GM12878 (cell line): ENCODE data around the gene PTK7. TPM values are rescaled to one million over a fixed set of nuclear protein-coding genes. Genes with fewer than 3 reads are reported as not detected.

Source experiments
- ATAC-seq: fragments of 200-7000 bp; cut with Tn5 transposase; 3 replicates; pipeline ENCODE4 v1.9.1; 2020; ENCODE audit warnings: mild to moderate bottlenecking, moderate library complexity
- BruUV-seq: library from RNA; stranded (reverse); fragments of 400-500 nt; replicated peaks from 2 replicates; lab custom pipeline; 2021; lab: Mats Ljungman, UMichigan
- CTCF ChIA-PET: fragments of 300-600 bp; sonication (Branson Sonifier 250); formaldehyde crosslinking; extraction: SDS; loops from one replicate; lab custom pipeline; 2021; ENCODE audit warnings: inconsistent platforms; lab: Yijun Ruan, JAX
- POLR2A ChIA-PET: fragments of 350-600 bp; formaldehyde crosslinking; extraction: SDS; loops from one replicate; lab custom pipeline; 2021; ENCODE audit warnings: inconsistent platforms; lab: Charles Lee
- RAD21 ChIA-PET: fragments of 300-600 bp; sonication (Branson Sonifier 250); formaldehyde crosslinking; loops from one replicate; lab custom pipeline; 2023; ENCODE audit warnings: antibody characterized with exemption; ENCODE audit not compliant: unreplicated experiment; lab: Charles Lee
- SMC1A ChIA-PET: fragments of 300-600 bp; sonication (Branson Sonifier 250); formaldehyde crosslinking; loops from one replicate; lab custom pipeline; 2023; ENCODE audit not compliant: unreplicated experiment, uncharacterized antibody; lab: Charles Lee
- DNase-seq: peaks from one replicate; pipeline ENCODE4 v3.0.0-alpha.2; 2011; ENCODE audit warnings: low read depth, low spot score
- FAIRE-seq: peaks from 3 replicates; lab custom pipeline; 2011; peaks lifted over from hg19 to GRCh38; lab: Jason Lieb, UNC
- H2AFZ ChIP-seq: 2 replicates; pipeline ENCODE4 v1.6.0; 2011; ENCODE audit warnings: low read depth, low read length, control low read depth; ENCODE audit not compliant: control insufficient read depth
- H3K27ac ChIP-seq: 2 replicates; pipeline ENCODE4 v1.5.1; 2011; ENCODE audit warnings: control low read depth; ENCODE audit not compliant: control insufficient read depth, insufficient read depth
- H3K27me3 ChIP-seq, 2 experiments: replicated peaks in 1 of 2; 2 replicates each; pipeline versions ENCODE4 v1.6.0 to v1.6.1; 2011; ENCODE audit warnings: low read length in 1 of 2; ENCODE audit not compliant: control insufficient read depth in 2 of 2, insufficient read depth in 2 of 2
- H3K36me3 ChIP-seq, 2 experiments: 2 replicates each; pipeline ENCODE4 v1.5.1; 2011; ENCODE audit warnings: low read length in 1 of 2; ENCODE audit not compliant: control insufficient read depth in 2 of 2, insufficient read depth in 2 of 2
- H3K4me1 ChIP-seq: 2 replicates; pipeline ENCODE4 v1.6.1; 2011; ENCODE audit warnings: mild to moderate bottlenecking, low read length, moderate library complexity, mixed read lengths; ENCODE audit not compliant: control insufficient read depth, insufficient read depth
- H3K4me2 ChIP-seq: 2 replicates; pipeline ENCODE4 v1.6.0; 2011; ENCODE audit warnings: control low read depth; ENCODE audit not compliant: control insufficient read depth, insufficient read depth
- H3K4me3 ChIP-seq: fragments of 200-600 bp; sonication (generic); 2 replicates; pipeline ENCODE4 v1.5.1; 2016
- H3K79me2 ChIP-seq: 2 replicates; pipeline ENCODE4 v1.6.0; 2011; ENCODE audit warnings: low read length; ENCODE audit not compliant: control insufficient read depth, insufficient read depth
- H3K9ac ChIP-seq: 2 replicates; pipeline ENCODE4 v1.8.0; 2011; ENCODE audit warnings: low read length, control low read depth, mixed read lengths; ENCODE audit not compliant: control insufficient read depth, insufficient read depth
- H3K9me3 ChIP-seq: replicated peaks from 3 replicates; pipeline ENCODE4 v1.5.1; 2011; ENCODE audit warnings: mild to moderate bottlenecking, low read length; ENCODE audit not compliant: control insufficient read depth, insufficient read depth
- H4K20me1 ChIP-seq: 2 replicates; pipeline ENCODE4 v1.6.0; 2011; ENCODE audit not compliant: control insufficient read depth, insufficient read depth
- BHLHE40 ChIP-seq, 2 experiments: fragments of 450-650 bp in 1 of 2; IDR thresholded peaks; 2 replicates each; pipeline ENCODE4 v1.6.1; 2011 to 2017; ENCODE audit warnings: low read depth in 2 of 2, borderline replicate concordance in 1 of 2, improper control_type of control experiment in 1 of 2, low read length in 1 of 2, mild to moderate bottlenecking in 1 of 2
- CBX3 ChIP-seq: fragments of 200-600 bp; sonication (generic); IDR thresholded peaks from 2 replicates; pipeline ENCODE4 v1.6.1; 2016; ENCODE audit warnings: low read depth, borderline replicate concordance
- CEBPB ChIP-seq, 2 experiments: fragments of 150-350 bp in 1 of 2; IDR thresholded peaks; 2 replicates each; pipeline ENCODE4 v1.6.1; 2012 to 2014; ENCODE audit warnings: low read depth in 2 of 2, low read length in 2 of 2, borderline replicate concordance in 1 of 2, inconsistent platforms in 1 of 2
- NFIC ChIP-seq: IDR thresholded peaks from 2 replicates; pipeline ENCODE4 v1.6.1; 2012; ENCODE audit warnings: low read depth, mild to moderate bottlenecking, inconsistent platforms, low read length, moderate library complexity
- NRF1 ChIP-seq: conservative IDR thresholded peaks from 2 replicates; pipeline ENCODE4 v1.6.1; 2011; ENCODE audit warnings: mild to moderate bottlenecking, low read depth, low read length, improper control_type of control experiment
- RBBP5 ChIP-seq: fragments of 200-600 bp; sonication (generic); conservative IDR thresholded peaks from 2 replicates; pipeline ENCODE4 v1.6.1; 2016
- SMC3 ChIP-seq: IDR thresholded peaks from 2 replicates; pipeline ENCODE4 v1.6.1; 2011; ENCODE audit warnings: low read length, improper control_type of control experiment, borderline replicate concordance
- SREBF1 ChIP-seq: IDR thresholded peaks from 2 replicates; pipeline ENCODE4 v1.6.1; 2012; ENCODE audit warnings: mild to moderate bottlenecking, low read length
- SUPT20H ChIP-seq: IDR thresholded peaks from 2 replicates; pipeline ENCODE4 v1.6.1; 2011; ENCODE audit warnings: low read depth, mild to moderate bottlenecking, low read length, moderate library complexity, borderline replicate concordance; ENCODE audit not compliant: control insufficient read depth
- WGBS: methylation state at CpG from one replicate; pipeline ENCODE4 v1.1.6; 2016; ENCODE audit warnings: low lambda C conversion rate; ENCODE audit not compliant: insufficient replicate concordance, insufficient coverage; ENCODE audit errors: missing lambda C conversion rate; 5-methylcytosine and 5-hydroxymethylcytosine counted together
- in situ Hi-C: fragments of 300-500 bp; cut with MboI; formaldehyde crosslinking; loops from 9 replicates; pipeline ENCODE4 v1.14.3; 2018; ENCODE audit warnings: mixed read lengths
- intact Hi-C: fragments of 100-400 bp; cut with micrococcal nuclease; formaldehyde crosslinking; loops from one replicate; pipeline ENCODE4 v1.14.2; 2022; ENCODE audit not compliant: unreplicated experiment
- polyA plus RNA-seq, 11 experiments: library from polyadenylated mRNA; depleted of rRNA in 4 of 11; unstranded in 6 of 11; stranded (reverse) in 5 of 11; fragments of >200 nt; fragmentation: Nextera tagmentation in 4 of 11; fragmentation: Illumina TruSeq in 1 of 11; extraction: Ambion mirVana in 4 of 11; extraction: Trizol in 1 of 11; gene quantifications; 1 replicate in 1 of 11; 2 replicates in 10 of 11; pipeline versions ENCODE4 v1.2.1 to v1.2.3, GENCODE V29; 2011 to 2016; ENCODE audit warnings: inconsistent platforms in 2 of 11, missing spikeins in 2 of 11, low read depth in 1 of 11
- total RNA-seq, 4 experiments: library from RNA; depleted of rRNA in 3 of 4; stranded (reverse); fragments of >200 nt in 3 of 4; fragmentation: Illumina TruSeq in 1 of 4; extraction: Trizol in 1 of 4; gene quantifications; 2 replicates each; pipeline versions ENCODE4 v1.2.1 to v1.2.3, GENCODE V29; 2013 to 2021
- TF ChIP-seq, protein P1 (sequence below), 3 experiments: IDR thresholded peaks in 2 of 3; conservative IDR thresholded peaks in 1 of 3; 2 replicates each; pipeline ENCODE4 v1.5.1; 2011; ENCODE audit warnings: low read depth in 3 of 3, low read length in 3 of 3, mild to moderate bottlenecking in 3 of 3, control low read depth in 2 of 3, moderate library complexity in 2 of 3, inconsistent platforms in 1 of 3, mixed read lengths in 1 of 3; ENCODE audit not compliant: control insufficient read depth in 2 of 3, insufficient read depth in 1 of 3; ENCODE audit errors: extremely low read depth in 1 of 3
- TF ChIP-seq, protein P2 (sequence below): IDR thresholded peaks from 2 replicates; pipeline ENCODE4 v1.6.1; 2012; ENCODE audit warnings: low read depth, low read length, improper control_type of control experiment
- TF ChIP-seq, protein P3 (sequence below): IDR thresholded peaks from 2 replicates; pipeline ENCODE4 v1.6.1; 2012; ENCODE audit warnings: low read length, inconsistent platforms

The PTK7 gene
- total and polyA plus RNA-seq, 10 of the 15 experiments (the other 5 are each of a cell fraction or from before 2014, with no cell fraction given), result 0.18 to 14.4 (median 3.3) TPM; not detected in 1

DNA sequence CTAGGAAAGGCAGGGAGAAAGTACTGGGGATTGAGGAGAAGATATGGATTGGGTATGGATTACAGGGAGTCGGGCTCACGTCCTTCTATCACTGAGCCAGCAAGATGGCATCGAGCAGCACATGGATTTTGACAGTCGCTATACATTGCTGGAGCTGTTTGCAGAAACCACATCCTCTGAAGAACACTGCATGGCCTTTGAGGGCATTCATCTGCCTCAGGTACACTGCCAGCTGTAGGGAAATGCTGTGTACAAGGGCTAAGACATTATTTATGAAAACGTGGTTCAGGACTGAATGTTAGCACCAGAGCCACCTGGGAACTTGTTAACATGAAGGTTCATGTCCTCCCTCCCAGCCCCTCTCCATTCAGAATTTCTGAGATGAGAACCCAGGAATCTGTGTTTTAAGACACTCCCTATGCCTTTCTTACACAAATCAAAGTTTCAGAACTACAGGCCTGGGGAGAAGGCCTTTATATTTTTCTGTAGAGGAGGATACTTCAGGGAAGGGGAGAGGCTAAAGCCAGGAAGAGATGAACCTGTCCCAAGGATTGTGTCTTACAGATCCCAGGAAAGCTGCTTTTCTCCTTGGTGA lies 109.4 kb downstream of the PTK7 start:
- no peaks in the 10 kb centered on the region; the same call in 2 of the 3 replicates for H3K9me3 ChIP-seq
- ATAC-seq, result no peak
- H2AFZ ChIP-seq, result no peak overlapping the region
- no peak for TF ChIP-seq RBBP5
- POLR2A ChIA-PET, result interaction anchor here (0.6 to 1.1 kb wide), 2 partner anchors 9 to 10 kb away, joined by 3 read pairs; no protein-coding TSS in a partner anchor
- no peaks in the 10 kb centered on the region for H4K20me1 ChIP-seq
- H3K27me3 ChIP-seq, result no peaks in the 10 kb centered on the region
- H3K27ac ChIP-seq, result no peak overlapping the region
- RAD21 ChIA-PET, result no interaction called here
- H3K4me1 ChIP-seq, result peaks cover 13% of the 10 kb centered on the region
- CTCF ChIA-PET, result no interaction called here
- H3K9ac ChIP-seq, result no peak overlapping the region
- DNase-seq, result no peak
- WGBS, result 64% methylated on average over 5 of the region's 5 CpGs
- in situ Hi-C loops (no loop called here), intact Hi-C loops (no loop called here)
- H3K79me2 ChIP-seq, result peaks cover 11% of the 10 kb centered on the region
- peaks cover 0 to 6% of the 10 kb centered on the region in 2 experiments; a peak in 3 of 4 replicates for H3K36me3 ChIP-seq
- BruUV-seq, result no TSS peak
- H3K4me3 ChIP-seq, result no peak overlapping the region
- FAIRE-seq, result no peak
- H3K4me2 ChIP-seq, result no peak overlapping the region
- SMC1A ChIA-PET, result no interaction called here

GRCh38 chr6:43186019-43186418 lies 109.9 kb downstream of the PTK7 start:
- intact Hi-C loops, result no loop called here
- BruUV-seq, result no TSS peak
- ChIA-PET RAD21 (no interaction called here), POLR2A (interaction anchor here (0.6 kb wide), 1 partner anchor 37 kb away, joined by 7 read pairs; no protein-coding TSS in a partner anchor), CTCF (no interaction called here), SMC1A (no interaction called here)
- in situ Hi-C loops, result no loop called here
- no peak overlapping the region for H3K4me3 ChIP-seq
- no peak overlapping the region for H3K4me2 ChIP-seq
- WGBS, result 99% methylated on average over 14 of the region's 14 CpGs
- no peaks in the 10 kb centered on the region for H3K27me3 ChIP-seq
- H3K4me1 ChIP-seq, result peaks cover 13% of the 10 kb centered on the region
- H2AFZ ChIP-seq, result no peak overlapping the region
- H3K36me3 ChIP-seq, result peaks cover 0 to 6% of the 10 kb centered on the region in 2 experiments; a peak in 3 of 4 replicates
- FAIRE-seq (no peak), ATAC-seq (no peak), DNase-seq (no peak)
- H3K27ac ChIP-seq, result no peak overlapping the region
- H4K20me1 ChIP-seq, result no peaks in the 10 kb centered on the region
- no peaks in the 10 kb centered on the region; the same call in 2 of the 3 replicates for H3K9me3 ChIP-seq
- no peak overlapping the region for H3K9ac ChIP-seq
- peaks cover 11% of the 10 kb centered on the region for H3K79me2 ChIP-seq
- TF ChIP-seq NRF1, result no peak
- TF ChIP-seq, protein P1, sequence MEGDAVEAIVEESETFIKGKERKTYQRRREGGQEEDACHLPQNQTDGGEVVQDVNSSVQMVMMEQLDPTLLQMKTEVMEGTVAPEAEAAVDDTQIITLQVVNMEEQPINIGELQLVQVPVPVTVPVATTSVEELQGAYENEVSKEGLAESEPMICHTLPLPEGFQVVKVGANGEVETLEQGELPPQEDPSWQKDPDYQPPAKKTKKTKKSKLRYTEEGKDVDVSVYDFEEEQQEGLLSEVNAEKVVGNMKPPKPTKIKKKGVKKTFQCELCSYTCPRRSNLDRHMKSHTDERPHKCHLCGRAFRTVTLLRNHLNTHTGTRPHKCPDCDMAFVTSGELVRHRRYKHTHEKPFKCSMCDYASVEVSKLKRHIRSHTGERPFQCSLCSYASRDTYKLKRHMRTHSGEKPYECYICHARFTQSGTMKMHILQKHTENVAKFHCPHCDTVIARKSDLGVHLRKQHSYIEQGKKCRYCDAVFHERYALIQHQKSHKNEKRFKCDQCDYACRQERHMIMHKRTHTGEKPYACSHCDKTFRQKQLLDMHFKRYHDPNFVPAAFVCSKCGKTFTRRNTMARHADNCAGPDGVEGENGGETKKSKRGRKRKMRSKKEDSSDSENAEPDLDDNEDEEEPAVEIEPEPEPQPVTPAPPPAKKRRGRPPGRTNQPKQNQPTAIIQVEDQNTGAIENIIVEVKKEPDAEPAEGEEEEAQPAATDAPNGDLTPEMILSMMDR (IDR thresholded peaks at IDR 0.05 in 2 of 3, conservative IDR thresholded peaks at IDR 0.05 in 1 of 3; ENCODE audit: control insufficient read depth in 2 of 3, extremely low read depth in 1 of 3, insufficient read depth in 1 of 3, low read depth in 3 of 3, low read length in 3 of 3), result no peak
- TF ChIP-seq SREBF1, result no peak
- TF ChIP-seq NFIC, result no peak
- no peak for TF ChIP-seq CBX3
- TF ChIP-seq CEBPB (IDR thresholded peaks at IDR 0.05; ENCODE audit: borderline replicate concordance in 1 of 2, low read depth in 2 of 2, low read length in 2 of 2), result no peak
- TF ChIP-seq, protein P2, sequence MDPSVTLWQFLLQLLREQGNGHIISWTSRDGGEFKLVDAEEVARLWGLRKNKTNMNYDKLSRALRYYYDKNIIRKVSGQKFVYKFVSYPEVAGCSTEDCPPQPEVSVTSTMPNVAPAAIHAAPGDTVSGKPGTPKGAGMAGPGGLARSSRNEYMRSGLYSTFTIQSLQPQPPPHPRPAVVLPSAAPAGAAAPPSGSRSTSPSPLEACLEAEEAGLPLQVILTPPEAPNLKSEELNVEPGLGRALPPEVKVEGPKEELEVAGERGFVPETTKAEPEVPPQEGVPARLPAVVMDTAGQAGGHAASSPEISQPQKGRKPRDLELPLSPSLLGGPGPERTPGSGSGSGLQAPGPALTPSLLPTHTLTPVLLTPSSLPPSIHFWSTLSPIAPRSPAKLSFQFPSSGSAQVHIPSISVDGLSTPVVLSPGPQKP, result no peak
- TF ChIP-seq SMC3, result no peak
- TF ChIP-seq SUPT20H, result no peak
- no peak for TF ChIP-seq BHLHE40 (IDR thresholded peaks at IDR 0.05; ENCODE audit: borderline replicate concordance in 1 of 2, low read depth in 2 of 2, low read length in 1 of 2)
- TF ChIP-seq, protein P3, sequence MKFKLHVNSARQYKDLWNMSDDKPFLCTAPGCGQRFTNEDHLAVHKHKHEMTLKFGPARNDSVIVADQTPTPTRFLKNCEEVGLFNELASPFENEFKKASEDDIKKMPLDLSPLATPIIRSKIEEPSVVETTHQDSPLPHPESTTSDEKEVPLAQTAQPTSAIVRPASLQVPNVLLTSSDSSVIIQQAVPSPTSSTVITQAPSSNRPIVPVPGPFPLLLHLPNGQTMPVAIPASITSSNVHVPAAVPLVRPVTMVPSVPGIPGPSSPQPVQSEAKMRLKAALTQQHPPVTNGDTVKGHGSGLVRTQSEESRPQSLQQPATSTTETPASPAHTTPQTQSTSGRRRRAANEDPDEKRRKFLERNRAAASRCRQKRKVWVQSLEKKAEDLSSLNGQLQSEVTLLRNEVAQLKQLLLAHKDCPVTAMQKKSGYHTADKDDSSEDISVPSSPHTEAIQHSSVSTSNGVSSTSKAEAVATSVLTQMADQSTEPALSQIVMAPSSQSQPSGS, result no peak
